RWPE2 (cell line): ENCODE measurements around the gene ASB15.

Experiments
- ATAC-seq: fragments of 200-7000 bp; cut with Tn5 transposase; 3 replicates; pipeline ENCODE4 v1.9.1; 2021; ENCODE audit warnings: low read depth
- DNase-seq: peaks from one replicate; pipeline ENCODE4 v3.0.0-alpha.2; 2020; ENCODE audit warnings: low spot score
- H3K27ac ChIP-seq: fragments of 450-650 bp; 2 replicates; pipeline ENCODE4 v1.5.1; 2017; ENCODE audit warnings: mild to moderate bottlenecking; ENCODE audit not compliant: poor library complexity, severe bottlenecking
- H3K27me3 ChIP-seq: fragments of 250-450 bp; sonication (Bioruptor Pico); 2 replicates; pipeline ENCODE4 v1.5.1; 2021; ENCODE audit warnings: mild to moderate bottlenecking, moderate library complexity; ENCODE audit not compliant: insufficient read depth, poor library complexity, severe bottlenecking
- H3K36me3 ChIP-seq: fragments of 250-450 bp; sonication (Bioruptor Pico); 2 replicates; pipeline ENCODE4 v1.5.1; 2020; ENCODE audit warnings: low read depth, mild to moderate bottlenecking, moderate library complexity
- H3K4me1 ChIP-seq: fragments of 250-450 bp; sonication (Bioruptor Pico); 2 replicates; pipeline ENCODE4 v1.5.1; 2021; ENCODE audit warnings: mild to moderate bottlenecking, moderate library complexity; ENCODE audit not compliant: insufficient read depth, poor library complexity, severe bottlenecking
- H3K4me3 ChIP-seq: fragments of 250-450 bp; sonication (Bioruptor Pico); 2 replicates; pipeline ENCODE4 v1.5.1; 2021; ENCODE audit warnings: mild to moderate bottlenecking, moderate library complexity; ENCODE audit not compliant: severe bottlenecking
- H3K9me3 ChIP-seq: fragments of 250-450 bp; sonication (Bioruptor Pico); 2 replicates; pipeline ENCODE4 v1.5.1; 2021; ENCODE audit warnings: mild to moderate bottlenecking, moderate library complexity; ENCODE audit not compliant: severe bottlenecking
- TF ChIP-seq, protein P1 (sequence below): fragments of 450-650 bp; IDR thresholded peaks from one replicate; pipeline ENCODE4 v1.5.1; 2017; ENCODE audit warnings: mild to moderate bottlenecking, moderate library complexity; ENCODE audit not compliant: poor library complexity, severe bottlenecking

The ASB15 gene

DNA sequence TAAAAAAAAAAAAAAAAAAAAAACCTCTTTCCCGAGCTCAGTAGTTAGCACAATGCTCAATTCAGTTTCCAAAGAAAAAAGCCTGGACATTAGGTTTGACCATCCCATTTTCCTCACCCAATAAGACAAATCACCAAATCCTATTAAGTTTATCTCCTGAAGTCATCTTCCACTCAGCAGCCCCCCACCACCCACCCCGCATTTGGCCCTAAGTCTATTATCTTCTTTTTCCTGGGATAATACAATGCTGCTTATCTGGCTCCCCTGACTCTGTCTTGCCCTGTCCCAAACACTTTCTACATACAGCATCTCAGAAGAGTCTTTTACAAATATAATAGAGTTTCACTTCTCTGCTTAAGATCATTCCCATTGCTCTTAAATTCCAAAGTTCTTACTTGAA is 36.3 kb downstream of the ASB15 start:
- H3K4me3 ChIP-seq = no peak overlapping the region
- peaks cover 14% of the 10 kb centered on the region for H3K4me1 ChIP-seq
- no peak for DNase-seq
- no peaks in the 10 kb centered on the region for H3K36me3 ChIP-seq
- no peak overlapping the region for H3K27ac ChIP-seq
- H3K27me3 ChIP-seq = no peaks in the 10 kb centered on the region
- ATAC-seq = no peak
- no peaks in the 10 kb centered on the region for H3K9me3 ChIP-seq
- TF ChIP-seq, protein P1, sequence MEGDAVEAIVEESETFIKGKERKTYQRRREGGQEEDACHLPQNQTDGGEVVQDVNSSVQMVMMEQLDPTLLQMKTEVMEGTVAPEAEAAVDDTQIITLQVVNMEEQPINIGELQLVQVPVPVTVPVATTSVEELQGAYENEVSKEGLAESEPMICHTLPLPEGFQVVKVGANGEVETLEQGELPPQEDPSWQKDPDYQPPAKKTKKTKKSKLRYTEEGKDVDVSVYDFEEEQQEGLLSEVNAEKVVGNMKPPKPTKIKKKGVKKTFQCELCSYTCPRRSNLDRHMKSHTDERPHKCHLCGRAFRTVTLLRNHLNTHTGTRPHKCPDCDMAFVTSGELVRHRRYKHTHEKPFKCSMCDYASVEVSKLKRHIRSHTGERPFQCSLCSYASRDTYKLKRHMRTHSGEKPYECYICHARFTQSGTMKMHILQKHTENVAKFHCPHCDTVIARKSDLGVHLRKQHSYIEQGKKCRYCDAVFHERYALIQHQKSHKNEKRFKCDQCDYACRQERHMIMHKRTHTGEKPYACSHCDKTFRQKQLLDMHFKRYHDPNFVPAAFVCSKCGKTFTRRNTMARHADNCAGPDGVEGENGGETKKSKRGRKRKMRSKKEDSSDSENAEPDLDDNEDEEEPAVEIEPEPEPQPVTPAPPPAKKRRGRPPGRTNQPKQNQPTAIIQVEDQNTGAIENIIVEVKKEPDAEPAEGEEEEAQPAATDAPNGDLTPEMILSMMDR = no peak

DNA sequence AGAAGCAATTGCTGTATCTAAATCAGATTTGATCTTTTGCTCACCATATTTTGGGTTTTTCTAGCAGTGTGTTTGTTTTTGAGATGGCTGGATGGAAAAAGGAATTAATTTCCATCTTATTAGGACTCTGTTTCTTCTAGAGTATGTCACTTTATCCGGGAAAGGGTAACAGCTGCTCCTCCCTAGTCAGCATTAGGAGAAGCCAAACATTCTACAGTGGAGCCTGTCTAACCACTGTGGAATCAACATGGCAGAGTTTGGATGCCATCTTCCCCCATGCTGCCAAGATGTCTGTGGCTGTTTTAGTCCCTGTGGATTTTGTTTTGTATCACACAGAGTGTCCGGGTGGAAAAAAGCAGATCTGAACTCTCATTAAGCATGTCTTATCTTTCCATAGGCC is 38.0 kb downstream of the ASB15 start:
- Histone ChIP-seq H3K4me3 (no peak overlapping the region), H3K27me3 (no peaks in the 10 kb centered on the region), H3K9me3 (no peaks in the 10 kb centered on the region), H3K36me3 (no peaks in the 10 kb centered on the region), H3K4me1 (peaks cover 11% of the 10 kb centered on the region), H3K27ac (no peak overlapping the region)
- DNase-seq (no peak), ATAC-seq (no peak)
- TF ChIP-seq, protein P1 = no peak

DNA sequence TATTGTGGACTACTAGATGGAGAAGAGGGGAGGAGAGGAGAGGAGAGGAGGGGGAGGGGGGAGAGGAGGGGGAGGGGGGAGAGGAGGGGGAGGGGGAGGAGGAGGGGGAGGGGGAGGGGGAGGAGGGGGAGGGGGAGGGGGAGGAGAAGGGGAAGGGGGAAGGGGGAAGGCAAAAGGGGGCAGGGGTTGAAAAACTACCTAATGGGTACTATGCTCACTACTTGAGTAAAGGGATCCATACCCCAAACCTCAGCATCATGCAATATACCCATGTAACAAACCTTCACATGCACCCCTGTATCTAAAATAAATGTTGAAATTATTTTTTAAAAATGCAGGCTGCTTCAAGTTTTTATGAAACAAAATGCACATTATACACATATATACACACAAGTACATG is 39.0 kb downstream of the ASB15 start:
- Histone ChIP-seq H3K4me3 (no peak overlapping the region), H3K36me3 (no peaks in the 10 kb centered on the region), H3K4me1 (peaks cover 11% of the 10 kb centered on the region), H3K9me3 (no peaks in the 10 kb centered on the region), H3K27me3 (no peaks in the 10 kb centered on the region), H3K27ac (no peak overlapping the region)
- TF ChIP-seq, protein P1 = no peak
- ATAC-seq (no peak), DNase-seq (no peak)

DNA sequence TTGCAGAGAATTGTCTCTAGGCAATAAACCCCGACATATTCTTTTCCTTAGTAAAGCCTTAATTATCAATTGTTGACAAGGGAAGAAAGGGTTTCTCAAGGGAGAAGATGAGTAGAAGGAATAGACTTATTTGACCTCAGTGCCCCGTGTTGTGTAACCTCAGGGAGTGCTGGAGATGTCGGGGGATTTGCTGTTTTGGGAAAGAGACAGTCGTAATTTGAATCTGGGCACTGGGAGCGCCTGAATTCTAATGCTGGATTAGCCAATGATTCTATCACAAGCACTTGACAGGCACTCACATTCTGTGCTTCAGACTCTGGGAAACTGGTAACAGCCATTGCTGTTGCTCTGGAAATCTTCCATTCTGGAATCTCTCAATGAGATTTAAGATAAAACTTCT is 40.3 kb downstream of the ASB15 start:
- DNase-seq (no peak), ATAC-seq (no peak)
- peaks cover 13% of the 10 kb centered on the region for H3K4me1 ChIP-seq

More for the DNA sequence above, 40.3 kb downstream of the ASB15 start:
- TF ChIP-seq, protein P1 = no peak
- Histone ChIP-seq H3K4me3 (no peak overlapping the region), H3K9me3 (no peaks in the 10 kb centered on the region), H3K27me3 (no peaks in the 10 kb centered on the region), H3K36me3 (no peaks in the 10 kb centered on the region), H3K27ac (no peak overlapping the region)
